Measurements from ENCODE around the gene TRIM52. TPM values are rescaled to one million over a fixed set of nuclear protein-coding genes. Genes with fewer than 3 reads are reported as not detected.
"Not testable (repeated sequence)": the region's sequence is repeated elsewhere in the genome, so short reads cannot be mapped to it uniquely, and the experiment has no call there.

Gene TRIM52
- 10 to 100 TPM in 1 of 2 donors, 1 to 10 TPM in 1; 9.8 to 13.5 TPM for total RNA-seq

DNA sequence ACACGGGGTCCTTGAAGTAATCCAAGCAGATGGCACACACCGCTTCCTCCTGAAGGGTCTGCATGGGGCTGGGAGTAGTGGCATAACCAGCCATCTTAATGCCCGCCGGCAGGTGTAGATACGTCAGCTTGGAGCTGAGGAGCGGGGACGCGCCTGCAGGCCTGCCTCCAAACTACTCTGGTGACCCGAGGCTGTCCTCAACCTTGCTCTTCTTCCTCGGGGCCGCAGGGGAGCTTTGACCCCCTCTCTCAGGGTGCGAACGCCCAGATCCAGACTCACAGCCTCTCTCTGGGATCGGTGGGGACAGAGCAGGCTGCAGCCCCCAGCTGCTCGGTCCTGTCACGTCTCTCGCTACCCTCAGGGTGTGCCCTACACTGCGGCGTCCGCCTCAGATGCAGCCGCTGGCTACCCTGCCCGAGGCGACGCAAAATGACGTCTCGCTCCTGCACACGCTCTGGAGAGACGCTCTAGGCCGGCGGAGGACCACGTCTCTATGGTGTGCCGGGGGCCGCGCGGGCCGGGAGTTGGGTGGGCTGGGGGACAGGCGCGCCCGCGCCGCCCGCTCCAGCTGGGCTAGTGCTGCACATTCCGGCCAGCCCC, at the start of gene TRIM52:
TRIM52 (minus strand) TSS at position 424 of the 600 bp plus-strand sequence; CDS start at position 94, 330 bp downstream.
- no peaks in the 10 kb centered on the region for H3K4me1 ChIP-seq
- intact Hi-C loops (cut with DNase I): loop anchor here (10.0 kb wide), 1 partner anchor 76 kb away; no protein-coding TSS in a partner anchor
- H3K27ac ChIP-seq: peak within 1 kb of the TSS; percentile 100
- peak within 1 kb of the TSS; percentile 95 for H3K4me3 ChIP-seq
- H3K9me3 ChIP-seq: no peaks in the 10 kb centered on the region
- peak; percentile 94 for DNase-seq
- TF ChIP-seq, protein P1, sequence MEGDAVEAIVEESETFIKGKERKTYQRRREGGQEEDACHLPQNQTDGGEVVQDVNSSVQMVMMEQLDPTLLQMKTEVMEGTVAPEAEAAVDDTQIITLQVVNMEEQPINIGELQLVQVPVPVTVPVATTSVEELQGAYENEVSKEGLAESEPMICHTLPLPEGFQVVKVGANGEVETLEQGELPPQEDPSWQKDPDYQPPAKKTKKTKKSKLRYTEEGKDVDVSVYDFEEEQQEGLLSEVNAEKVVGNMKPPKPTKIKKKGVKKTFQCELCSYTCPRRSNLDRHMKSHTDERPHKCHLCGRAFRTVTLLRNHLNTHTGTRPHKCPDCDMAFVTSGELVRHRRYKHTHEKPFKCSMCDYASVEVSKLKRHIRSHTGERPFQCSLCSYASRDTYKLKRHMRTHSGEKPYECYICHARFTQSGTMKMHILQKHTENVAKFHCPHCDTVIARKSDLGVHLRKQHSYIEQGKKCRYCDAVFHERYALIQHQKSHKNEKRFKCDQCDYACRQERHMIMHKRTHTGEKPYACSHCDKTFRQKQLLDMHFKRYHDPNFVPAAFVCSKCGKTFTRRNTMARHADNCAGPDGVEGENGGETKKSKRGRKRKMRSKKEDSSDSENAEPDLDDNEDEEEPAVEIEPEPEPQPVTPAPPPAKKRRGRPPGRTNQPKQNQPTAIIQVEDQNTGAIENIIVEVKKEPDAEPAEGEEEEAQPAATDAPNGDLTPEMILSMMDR (IDR thresholded peaks at IDR 0.05): no peak
- peak within 1 kb of the TSS; percentile 99 for H3K9ac ChIP-seq (ENCODE audit: low read depth in 2 of 2, low read length in 2 of 2)
- no peaks in the 10 kb centered on the region for H3K27me3 ChIP-seq
- H3K36me3 ChIP-seq: no peaks in the 10 kb centered on the region

DNA sequence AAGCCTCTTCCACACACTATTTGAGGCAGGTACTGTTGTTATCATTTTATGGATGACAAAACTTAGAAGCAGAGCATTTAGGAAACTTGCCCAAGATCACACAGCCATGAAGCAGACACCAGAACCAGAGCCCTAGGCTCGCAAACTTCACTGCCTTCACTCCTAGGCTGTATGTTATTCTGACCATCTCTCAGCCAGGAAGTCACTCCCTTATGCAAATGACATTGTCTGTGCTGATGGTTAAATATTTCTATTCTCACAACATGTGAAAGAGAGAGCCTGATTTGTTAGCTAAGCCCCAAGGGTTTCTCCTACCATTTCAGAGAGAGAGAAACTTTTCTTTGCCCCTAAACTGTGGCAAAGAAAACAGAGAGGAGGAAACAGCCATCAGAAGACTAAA, 26.4 kb upstream of the TRIM52 start:
- H3K27ac ChIP-seq; H3K4me3 ChIP-seq; H3K27me3 ChIP-seq; intact Hi-C loops (cut with DNase I); H3K36me3 ChIP-seq; DNase-seq; H3K9me3 ChIP-seq; H3K4me1 ChIP-seq; H3K9ac ChIP-seq (ENCODE audit: low read depth in 2 of 2, low read length in 2 of 2): not testable (repeated sequence)

DNA sequence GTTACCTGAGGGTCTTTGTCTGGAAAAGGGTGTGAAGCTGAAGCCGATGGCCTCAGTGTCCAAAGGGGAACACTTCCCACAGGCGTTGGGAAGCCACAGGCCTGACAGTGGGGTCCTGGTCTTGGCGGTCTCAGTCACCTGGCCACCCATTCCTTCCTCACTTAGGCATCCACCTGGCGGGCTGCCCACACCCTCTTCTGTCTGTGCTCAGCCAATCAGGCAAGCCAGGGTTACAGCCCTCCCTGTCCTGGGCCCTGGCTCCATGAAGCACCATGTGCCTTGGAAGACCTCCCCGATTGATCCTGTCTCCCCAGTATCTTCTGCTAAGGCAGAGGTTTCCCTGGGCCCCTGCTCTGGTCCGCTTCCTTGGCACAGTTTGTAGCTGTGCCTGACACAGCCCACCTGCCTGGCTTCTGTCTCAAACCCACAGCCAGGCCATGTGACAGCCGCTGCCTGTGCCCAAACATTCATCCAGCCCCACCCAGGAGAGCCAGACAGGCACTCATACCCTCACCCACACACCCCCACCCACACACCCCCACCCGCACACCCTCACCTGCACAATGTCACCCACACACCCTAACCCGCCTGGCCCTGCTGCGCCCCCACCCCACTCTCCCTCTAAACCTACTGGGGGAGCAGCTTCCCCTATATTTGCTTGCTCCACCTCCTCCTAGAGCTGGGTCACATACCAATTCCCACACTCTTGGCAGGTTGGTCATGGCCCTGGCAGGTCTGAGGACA, 25.2 kb upstream of the TRIM52 start:
- DNase-seq; intact Hi-C loops (cut with DNase I); H3K9me3 ChIP-seq; H3K27me3 ChIP-seq; H3K4me1 ChIP-seq; H3K4me3 ChIP-seq; H3K9ac ChIP-seq (ENCODE audit: low read depth in 2 of 2, low read length in 2 of 2); H3K36me3 ChIP-seq; H3K27ac ChIP-seq: not testable (repeated sequence)

DNA sequence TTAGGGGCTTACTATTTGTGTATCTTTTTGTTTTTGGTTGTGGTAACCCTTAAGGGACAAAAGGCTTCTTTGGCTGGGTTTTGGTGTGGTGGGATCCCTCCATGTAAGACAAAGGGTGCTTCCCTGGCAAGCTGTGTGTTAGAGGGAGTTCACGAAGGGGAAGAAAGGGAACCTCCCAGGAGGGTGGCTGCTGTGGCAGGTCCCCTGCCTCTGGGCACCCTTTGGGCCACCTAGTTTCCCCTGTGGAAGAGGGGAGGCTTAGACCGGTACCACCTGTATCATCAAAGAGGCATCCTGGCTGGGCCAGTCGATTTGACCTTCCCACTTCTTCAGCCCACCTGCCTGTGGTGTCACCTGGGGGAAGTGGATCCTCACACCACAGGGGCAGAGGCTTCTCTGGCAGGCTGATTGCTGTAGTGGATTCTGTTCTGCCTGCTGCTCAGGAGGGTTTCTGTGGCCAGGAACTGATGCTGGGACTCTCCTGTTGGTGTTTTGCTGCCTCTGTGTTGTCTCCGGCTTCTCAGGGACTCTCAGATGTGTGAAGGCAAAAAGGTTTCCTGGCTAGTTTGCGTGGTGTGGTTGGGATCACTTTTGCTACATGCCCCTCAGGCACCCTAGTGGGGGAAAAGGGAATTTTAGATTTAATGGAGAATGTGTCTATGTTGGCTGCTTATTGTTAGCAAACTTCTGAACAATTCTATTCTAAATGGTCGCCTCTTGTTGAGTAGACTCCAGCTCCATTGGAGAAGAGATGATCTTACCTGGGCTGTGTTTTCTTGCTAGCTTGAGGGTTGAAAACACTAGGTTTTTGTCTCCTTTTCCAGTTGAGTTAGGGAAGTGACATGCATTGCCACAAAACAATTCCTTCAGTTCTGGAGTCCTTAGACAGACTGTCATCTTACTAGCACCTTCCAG, 23.2 kb upstream of the TRIM52 start:
- H3K9ac ChIP-seq (ENCODE audit: low read depth in 2 of 2, low read length in 2 of 2); H3K27me3 ChIP-seq; H3K4me3 ChIP-seq; H3K4me1 ChIP-seq; H3K36me3 ChIP-seq; DNase-seq; H3K27ac ChIP-seq; intact Hi-C loops (cut with DNase I); H3K9me3 ChIP-seq: not testable (repeated sequence)

DNA sequence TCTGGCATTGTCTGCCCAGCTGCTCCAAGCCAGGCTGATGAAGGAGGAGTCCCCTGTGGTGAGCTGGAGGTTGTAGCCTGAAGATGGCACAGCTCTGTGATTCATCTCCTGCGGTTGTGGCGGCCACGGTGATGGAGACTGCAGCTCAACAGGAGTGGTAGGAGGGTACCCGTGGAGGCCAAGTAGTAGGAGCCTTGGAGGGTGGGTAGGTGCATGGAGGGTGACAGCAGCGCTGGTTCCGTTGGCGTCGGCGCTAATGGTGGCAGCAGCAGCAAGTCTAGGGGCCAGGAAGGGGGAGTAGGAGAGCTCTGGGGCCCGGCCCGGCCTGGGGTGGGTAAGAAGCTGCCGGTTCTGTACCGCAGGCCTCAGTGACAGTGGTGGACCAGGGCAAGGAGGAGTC, 22.4 kb upstream of the TRIM52 start:
- intact Hi-C loops (cut with DNase I): no loop called here
- TF ChIP-seq, protein P1 (IDR thresholded peaks at IDR 0.05): no peak
- Histone ChIP-seq H3K4me1 (no peaks in the 10 kb centered on the region), H3K27ac (no peak overlapping the region), H3K9ac (ENCODE audit: low read depth in 2 of 2, low read length in 2 of 2) (no peak overlapping the region), H3K4me3 (no peak overlapping the region), H3K27me3 (no peaks in the 10 kb centered on the region), H3K9me3 (no peaks in the 10 kb centered on the region), H3K36me3 (no peaks in the 10 kb centered on the region)
- DNase-seq: no peak

DNA sequence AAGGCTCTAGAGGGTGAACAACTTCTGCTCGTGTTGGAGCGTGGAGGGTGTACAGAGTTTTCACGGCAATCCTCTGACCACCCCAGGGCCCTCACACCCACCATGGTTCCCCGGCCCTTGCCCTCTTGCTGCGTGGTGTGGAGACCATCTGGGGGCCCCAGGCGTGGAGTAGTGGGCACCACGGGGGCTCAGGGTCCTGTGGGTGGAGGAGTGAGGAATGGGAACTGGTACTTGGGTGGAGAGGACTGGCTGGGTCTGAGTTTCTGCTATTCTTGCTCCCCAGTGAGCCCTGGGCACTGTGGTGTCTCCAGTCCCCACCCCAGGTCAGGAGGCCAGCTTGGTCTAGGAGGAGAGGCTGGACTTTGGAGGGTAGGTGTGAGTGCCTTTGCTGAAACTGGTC, 21.9 kb upstream of the TRIM52 start:
- H3K9ac ChIP-seq (ENCODE audit: low read depth in 2 of 2, low read length in 2 of 2): no peak overlapping the region
- H3K9me3 ChIP-seq: no peaks in the 10 kb centered on the region
- no peaks in the 10 kb centered on the region for H3K27me3 ChIP-seq
- H3K4me1 ChIP-seq: no peaks in the 10 kb centered on the region
- TF ChIP-seq, protein P1 (IDR thresholded peaks at IDR 0.05): no peak
- no peak overlapping the region for H3K4me3 ChIP-seq
- intact Hi-C loops (cut with DNase I): no loop called here
- H3K27ac ChIP-seq: no peak overlapping the region
- H3K36me3 ChIP-seq: no peaks in the 10 kb centered on the region
- DNase-seq: no peak

DNA sequence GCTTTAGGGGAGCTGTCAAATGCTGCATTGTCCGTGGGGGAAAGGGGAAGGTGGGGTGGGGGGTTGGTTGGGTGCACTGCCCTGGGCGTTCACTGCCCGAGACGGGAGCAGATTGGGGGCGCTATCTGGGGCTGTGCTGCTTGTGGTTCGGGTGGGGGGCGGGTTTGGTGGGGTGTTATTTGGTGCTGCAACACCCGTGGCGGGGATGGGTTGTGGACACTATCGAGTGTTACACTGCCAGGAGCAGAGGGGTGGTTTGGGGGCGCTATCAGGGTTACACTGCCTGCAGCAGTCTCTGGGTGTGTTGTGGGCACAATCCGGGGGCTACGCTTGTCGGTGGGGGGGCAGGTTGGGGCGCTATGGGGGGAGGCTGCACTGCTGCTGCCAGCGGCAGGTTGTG, 21.5 kb upstream of the TRIM52 start:
- DNase-seq; H3K9me3 ChIP-seq; H3K4me1 ChIP-seq; H3K27me3 ChIP-seq; H3K4me3 ChIP-seq; H3K9ac ChIP-seq (ENCODE audit: low read depth in 2 of 2, low read length in 2 of 2); H3K36me3 ChIP-seq; H3K27ac ChIP-seq; intact Hi-C loops (cut with DNase I): not testable (repeated sequence)
